B cell (primary cell): Measurements from ENCODE around the gene SLC30A7.

Experiments
- CTCF ChIP-seq: fragments of 200-600 bp; IDR thresholded peaks from one replicate; pipeline ENCODE4 v1.8.0; 2022; ENCODE audit warnings: antibody characterized with exemption, mild to moderate bottlenecking
- EZH2 ChIP-seq: IDR thresholded peaks from 2 replicates; pipeline ENCODE4 v1.6.1; 2012; ENCODE audit warnings: borderline replicate concordance, low read depth, mild to moderate bottlenecking, moderate library complexity, low read length; ENCODE audit not compliant: insufficient read depth, poor library complexity, severe bottlenecking

GRCh38 chr1:100995198-100995988, 99.5 kb downstream of the SLC30A7 start:
- TF ChIP-seq CTCF, result no peak
- TF ChIP-seq EZH2, result no peak
